Fibroblast of villous mesenchyme (primary cell): ENCODE measurements around the gene GPR137B. TPM values are rescaled to one million over a fixed set of nuclear protein-coding genes. Genes with fewer than 3 reads are reported as not detected.

Source experiments
- DNase-seq: peaks from one replicate; pipeline ENCODE4 v3.0.0-alpha.2; 2010; ENCODE audit warnings: low read depth
- H3K4me3 ChIP-seq: 2 replicates; pipeline ENCODE4 v1.5.1; 2011; ENCODE audit warnings: low read depth, mild to moderate bottlenecking, low read length
- total RNA-seq: library from RNA; depleted of rRNA; stranded (reverse); fragments of >200 nt; gene quantifications from 2 replicates; pipeline ENCODE4 v1.2.3, GENCODE V29; 2012
- TF ChIP-seq, protein P1 (sequence below): IDR thresholded peaks from 2 replicates; pipeline ENCODE4 v1.5.1; 2012; ENCODE audit warnings: low read depth, mild to moderate bottlenecking, low read length; ENCODE audit not compliant: insufficient read depth

Gene GPR137B
- total RNA-seq, 1 donor: 13.0 TPM

DNA sequence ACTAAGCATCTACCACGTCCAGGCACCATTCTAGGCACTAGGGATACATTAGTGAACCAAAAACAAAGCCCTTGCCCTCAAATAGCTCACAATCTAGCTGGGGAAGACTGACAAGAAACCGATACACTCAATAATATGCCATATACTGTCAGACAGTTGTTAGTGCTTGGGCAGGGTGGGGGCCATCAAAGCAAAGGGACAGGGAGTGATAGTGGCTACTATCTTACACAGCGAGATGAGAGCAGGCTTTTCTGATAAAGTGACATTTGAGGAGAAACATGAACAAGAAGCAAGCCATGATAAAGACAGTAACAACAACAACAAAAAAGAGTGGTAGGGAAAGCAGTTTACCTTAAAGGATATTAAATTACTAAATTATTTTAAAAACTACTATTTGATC is 98.3 kb downstream of the GPR137B start:
- no peak for DNase-seq
- H3K4me3 ChIP-seq: no peak overlapping the region
- TF ChIP-seq, protein P1, sequence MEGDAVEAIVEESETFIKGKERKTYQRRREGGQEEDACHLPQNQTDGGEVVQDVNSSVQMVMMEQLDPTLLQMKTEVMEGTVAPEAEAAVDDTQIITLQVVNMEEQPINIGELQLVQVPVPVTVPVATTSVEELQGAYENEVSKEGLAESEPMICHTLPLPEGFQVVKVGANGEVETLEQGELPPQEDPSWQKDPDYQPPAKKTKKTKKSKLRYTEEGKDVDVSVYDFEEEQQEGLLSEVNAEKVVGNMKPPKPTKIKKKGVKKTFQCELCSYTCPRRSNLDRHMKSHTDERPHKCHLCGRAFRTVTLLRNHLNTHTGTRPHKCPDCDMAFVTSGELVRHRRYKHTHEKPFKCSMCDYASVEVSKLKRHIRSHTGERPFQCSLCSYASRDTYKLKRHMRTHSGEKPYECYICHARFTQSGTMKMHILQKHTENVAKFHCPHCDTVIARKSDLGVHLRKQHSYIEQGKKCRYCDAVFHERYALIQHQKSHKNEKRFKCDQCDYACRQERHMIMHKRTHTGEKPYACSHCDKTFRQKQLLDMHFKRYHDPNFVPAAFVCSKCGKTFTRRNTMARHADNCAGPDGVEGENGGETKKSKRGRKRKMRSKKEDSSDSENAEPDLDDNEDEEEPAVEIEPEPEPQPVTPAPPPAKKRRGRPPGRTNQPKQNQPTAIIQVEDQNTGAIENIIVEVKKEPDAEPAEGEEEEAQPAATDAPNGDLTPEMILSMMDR: no peak

DNA sequence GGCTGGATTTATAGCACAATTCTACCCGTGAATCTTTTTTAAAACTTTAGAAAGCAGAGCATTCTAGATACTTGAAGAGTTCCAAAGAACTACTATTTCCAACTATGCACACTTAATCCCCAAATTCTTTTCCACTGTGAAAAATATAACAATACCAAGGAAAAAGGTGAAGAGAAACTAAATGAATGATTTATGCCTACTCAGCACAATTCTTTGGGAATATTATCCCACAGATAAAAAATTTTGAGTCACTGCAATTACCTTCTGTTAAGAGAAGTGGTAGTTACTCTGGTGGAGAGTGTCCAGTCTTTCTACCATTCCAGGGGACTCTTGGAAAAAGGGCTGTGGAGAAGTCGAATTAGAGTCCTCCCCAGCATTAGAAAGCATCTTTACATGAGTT is 100.2 kb downstream of the GPR137B start:
- DNase-seq: no peak
- TF ChIP-seq, protein P1: no peak
- no peak overlapping the region for H3K4me3 ChIP-seq

DNA sequence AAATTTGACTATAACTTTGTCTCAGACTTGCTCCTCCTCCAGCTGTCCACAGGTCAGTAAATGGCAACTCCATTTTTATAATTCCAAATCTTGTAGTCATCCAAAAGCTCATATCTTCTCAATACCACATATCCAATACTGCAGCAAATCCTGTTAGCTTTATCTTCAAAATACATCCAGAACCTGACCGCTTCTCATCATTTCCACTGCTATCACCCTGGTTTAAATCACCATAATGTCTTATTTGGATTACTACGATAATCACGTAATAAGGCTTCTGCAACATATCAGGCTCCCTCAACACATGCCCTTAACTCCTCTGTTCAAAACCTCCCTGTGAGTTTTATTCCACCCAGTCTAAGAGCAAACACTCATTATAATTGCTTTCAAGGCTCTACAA is 104.9 kb downstream of the GPR137B start:
- no peak overlapping the region for H3K4me3 ChIP-seq
- no peak for DNase-seq
- TF ChIP-seq, protein P1: no peak

DNA sequence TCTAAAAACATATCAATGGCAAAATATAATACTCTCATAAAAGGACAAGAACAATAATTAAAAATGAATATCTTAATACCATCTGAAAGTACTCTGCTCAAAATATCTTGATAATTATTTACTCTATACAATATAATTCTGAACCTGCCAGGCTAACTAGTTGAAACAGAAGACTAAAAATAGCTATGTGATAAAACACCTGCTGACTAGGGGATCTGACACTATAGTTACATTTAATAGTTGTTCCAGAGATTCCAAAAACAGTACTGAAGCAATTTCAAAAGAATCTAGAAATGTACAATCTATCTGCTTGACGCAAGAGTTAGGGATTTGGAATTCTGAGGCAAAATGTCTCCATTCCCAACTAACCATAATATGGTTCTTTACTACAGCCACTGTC is 109.2 kb downstream of the GPR137B start:
- DNase-seq: no peak
- no peak overlapping the region for H3K4me3 ChIP-seq
- TF ChIP-seq, protein P1: no peak

DNA sequence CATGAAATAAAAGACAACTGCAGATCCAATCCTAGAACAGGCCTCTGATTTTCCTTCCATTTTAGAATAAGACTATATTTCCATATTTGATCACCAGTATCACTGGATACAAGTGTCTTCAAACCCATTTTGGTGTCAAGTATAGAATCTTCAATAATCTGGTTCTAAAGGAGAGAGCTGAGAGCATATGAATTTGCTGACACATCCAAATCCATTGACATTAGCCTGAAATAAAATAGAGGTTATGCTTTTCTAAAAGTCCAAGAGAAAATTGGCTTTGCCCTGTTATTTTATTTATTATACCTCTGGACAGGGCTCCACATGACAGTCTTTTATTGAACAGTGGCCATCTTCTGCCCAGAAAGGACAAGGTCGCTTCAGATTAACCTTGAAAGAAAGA is 110.8 kb downstream of the GPR137B start:
- DNase-seq: no peak
- TF ChIP-seq, protein P1: no peak
- H3K4me3 ChIP-seq: no peak overlapping the region

DNA sequence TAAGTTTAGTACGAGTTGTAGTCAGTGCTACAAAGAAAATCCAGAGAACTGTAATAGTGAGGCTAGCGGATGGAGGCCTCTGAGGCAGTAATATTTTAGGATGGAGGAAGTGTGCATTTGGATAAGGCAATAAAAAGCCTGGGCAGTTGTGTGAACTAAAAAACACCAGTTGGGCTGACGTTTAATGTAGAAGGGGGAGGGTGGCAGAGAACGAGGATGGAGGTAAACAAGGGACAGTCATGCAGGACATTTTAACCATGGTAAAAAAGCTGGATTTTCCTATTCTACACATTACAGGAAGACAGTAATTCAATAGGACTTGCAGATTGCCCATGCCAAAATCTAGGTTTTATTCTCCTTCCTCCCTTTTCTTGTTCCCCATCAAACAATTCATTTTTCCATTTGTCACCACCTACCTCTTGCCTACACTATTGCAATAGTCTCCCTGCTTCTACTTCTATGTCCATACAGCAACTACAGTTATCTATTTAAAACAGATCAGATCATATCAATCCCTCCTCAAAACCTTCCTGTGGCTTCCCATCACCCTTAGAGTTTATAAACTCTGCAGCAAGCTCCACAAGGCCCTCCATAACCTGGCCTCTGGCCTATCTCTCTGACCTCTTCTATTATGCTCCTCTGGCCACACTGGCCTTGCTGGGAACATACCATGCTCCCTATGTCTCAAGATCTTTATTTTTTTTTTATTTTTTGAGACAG is 111.7 kb downstream of the GPR137B start:
- TF ChIP-seq, protein P1: no peak
- no peak overlapping the region for H3K4me3 ChIP-seq
- DNase-seq: no peak

DNA sequence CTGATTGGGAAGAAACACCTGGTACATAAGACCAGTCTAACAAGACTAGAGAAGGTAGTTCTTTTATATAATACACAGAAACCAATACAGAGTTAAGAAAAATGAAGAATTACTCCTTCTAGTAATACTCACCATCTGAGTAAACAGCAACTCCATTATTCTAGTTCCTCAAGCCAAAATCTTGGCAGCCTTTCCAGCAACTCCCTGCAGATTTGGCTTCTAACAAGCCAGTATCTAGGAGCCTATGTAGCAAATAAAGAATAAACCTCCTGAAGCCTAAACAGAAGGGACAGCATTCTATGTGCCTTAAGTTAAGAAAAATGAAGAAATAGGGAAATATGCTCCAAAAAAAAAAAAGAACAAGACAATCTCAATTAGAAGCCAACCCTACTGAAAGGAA is 114.9 kb downstream of the GPR137B start:
- TF ChIP-seq, protein P1: no peak
- H3K4me3 ChIP-seq: no peak overlapping the region
- DNase-seq: no peak
